ENCODE measurements around the gene RNGTT. TPM values are rescaled to one million over a fixed set of nuclear protein-coding genes. Genes with fewer than 3 reads are reported as not detected.

The RNGTT gene
- total RNA-seq, 1 donor from 2014 or later = 18.2 TPM

DNA sequence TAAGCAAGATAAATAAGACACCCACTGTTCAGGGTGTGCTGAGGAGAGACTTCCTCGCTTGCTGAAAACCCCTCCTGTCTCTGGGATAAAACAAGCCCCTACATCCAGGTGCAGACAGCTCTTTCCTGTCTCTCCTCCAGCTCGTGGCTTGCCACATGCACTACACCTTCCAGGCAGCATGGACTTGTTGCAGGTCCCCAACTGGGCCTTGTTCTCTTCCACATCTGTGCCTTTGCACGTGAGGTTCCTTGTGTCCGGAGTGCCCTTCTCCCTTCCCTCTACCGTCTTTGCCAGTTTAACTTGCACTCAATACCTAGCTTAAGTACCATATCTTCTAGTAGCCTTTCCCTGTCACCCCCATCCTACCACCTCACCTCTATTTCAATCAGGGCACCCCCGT, 397.6 kb downstream of the RNGTT start:
- intact Hi-C loops (cut with DNase I) = no loop called here
- H3K4me1 ChIP-seq = no peaks in the 10 kb centered on the region
- TF ChIP-seq POLR2A (IDR thresholded peaks at IDR 0.05) (no peak), POLR2AphosphoS5 (IDR thresholded peaks at IDR 0.05; ENCODE audit: insufficient read depth in 1 of 2, low read depth in 1 of 2) (no peak)
- TF ChIP-seq, protein P1, sequence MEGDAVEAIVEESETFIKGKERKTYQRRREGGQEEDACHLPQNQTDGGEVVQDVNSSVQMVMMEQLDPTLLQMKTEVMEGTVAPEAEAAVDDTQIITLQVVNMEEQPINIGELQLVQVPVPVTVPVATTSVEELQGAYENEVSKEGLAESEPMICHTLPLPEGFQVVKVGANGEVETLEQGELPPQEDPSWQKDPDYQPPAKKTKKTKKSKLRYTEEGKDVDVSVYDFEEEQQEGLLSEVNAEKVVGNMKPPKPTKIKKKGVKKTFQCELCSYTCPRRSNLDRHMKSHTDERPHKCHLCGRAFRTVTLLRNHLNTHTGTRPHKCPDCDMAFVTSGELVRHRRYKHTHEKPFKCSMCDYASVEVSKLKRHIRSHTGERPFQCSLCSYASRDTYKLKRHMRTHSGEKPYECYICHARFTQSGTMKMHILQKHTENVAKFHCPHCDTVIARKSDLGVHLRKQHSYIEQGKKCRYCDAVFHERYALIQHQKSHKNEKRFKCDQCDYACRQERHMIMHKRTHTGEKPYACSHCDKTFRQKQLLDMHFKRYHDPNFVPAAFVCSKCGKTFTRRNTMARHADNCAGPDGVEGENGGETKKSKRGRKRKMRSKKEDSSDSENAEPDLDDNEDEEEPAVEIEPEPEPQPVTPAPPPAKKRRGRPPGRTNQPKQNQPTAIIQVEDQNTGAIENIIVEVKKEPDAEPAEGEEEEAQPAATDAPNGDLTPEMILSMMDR (IDR thresholded peaks at IDR 0.05) = no peak
- DNase-seq (ENCODE audit: extremely low spot score in 2 of 2) = peak in 1 of 2 donors; percentile 70
- H3K27ac ChIP-seq = no peak overlapping the region
- no peaks in the 10 kb centered on the region for H3K36me3 ChIP-seq
- no peaks in the 10 kb centered on the region for H3K9me3 ChIP-seq
- no peaks in the 10 kb centered on the region for H3K27me3 ChIP-seq
- no peak overlapping the region for H3K4me3 ChIP-seq

DNA sequence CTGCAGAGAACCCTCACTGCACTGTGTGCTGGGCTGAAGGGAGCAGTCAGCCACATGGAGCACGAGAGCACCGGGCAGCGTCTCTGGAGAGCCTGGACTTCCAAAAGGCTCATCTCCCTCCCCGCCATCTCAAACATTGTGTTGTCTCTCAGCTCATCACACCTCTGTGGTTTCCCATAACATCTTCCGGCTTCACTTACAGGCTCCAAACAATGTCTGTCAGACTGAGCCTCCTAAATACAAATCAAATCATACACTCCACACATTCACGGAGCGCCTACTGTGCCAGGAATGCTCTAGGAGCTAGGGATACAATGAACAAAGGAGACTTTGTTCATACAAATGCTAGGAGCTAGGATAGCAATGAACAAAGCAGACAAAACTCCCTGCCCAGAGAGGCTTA, 398.0 kb downstream of the RNGTT start:
- Histone ChIP-seq H3K27ac (no peak overlapping the region), H3K4me3 (no peak overlapping the region), H3K4me1 (no peaks in the 10 kb centered on the region), H3K9me3 (no peaks in the 10 kb centered on the region), H3K27me3 (no peaks in the 10 kb centered on the region), H3K36me3 (no peaks in the 10 kb centered on the region)
- intact Hi-C loops (cut with DNase I) = no loop called here
- DNase-seq (ENCODE audit: extremely low spot score in 2 of 2) = peak in 1 of 2 donors; percentile 75
- TF ChIP-seq, protein P1 (IDR thresholded peaks at IDR 0.05) = no peak
- TF ChIP-seq POLR2AphosphoS5 (IDR thresholded peaks at IDR 0.05; ENCODE audit: insufficient read depth in 1 of 2, low read depth in 1 of 2) (no peak), POLR2A (IDR thresholded peaks at IDR 0.05) (no peak)

DNA sequence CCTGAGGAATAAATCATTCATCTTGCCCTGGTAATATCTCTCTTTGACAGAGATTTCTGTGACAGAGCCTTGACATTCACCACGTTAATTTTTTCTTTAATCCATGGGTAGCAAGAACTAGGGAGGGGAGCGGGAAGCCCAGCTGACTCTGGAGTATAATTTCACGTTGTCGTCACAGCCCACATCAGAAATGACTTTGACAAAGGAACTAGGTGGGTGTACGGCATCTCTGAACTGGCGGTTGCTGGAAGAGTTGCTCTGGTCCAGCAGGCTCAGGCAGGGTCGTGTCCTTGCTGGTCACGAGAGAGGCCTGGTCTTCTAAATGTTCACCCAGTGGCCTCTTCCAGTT, 400.2 kb downstream of the RNGTT start:
- no peak for DNase-seq (ENCODE audit: extremely low spot score in 2 of 2)
- no peak overlapping the region for H3K27ac ChIP-seq

DNA sequence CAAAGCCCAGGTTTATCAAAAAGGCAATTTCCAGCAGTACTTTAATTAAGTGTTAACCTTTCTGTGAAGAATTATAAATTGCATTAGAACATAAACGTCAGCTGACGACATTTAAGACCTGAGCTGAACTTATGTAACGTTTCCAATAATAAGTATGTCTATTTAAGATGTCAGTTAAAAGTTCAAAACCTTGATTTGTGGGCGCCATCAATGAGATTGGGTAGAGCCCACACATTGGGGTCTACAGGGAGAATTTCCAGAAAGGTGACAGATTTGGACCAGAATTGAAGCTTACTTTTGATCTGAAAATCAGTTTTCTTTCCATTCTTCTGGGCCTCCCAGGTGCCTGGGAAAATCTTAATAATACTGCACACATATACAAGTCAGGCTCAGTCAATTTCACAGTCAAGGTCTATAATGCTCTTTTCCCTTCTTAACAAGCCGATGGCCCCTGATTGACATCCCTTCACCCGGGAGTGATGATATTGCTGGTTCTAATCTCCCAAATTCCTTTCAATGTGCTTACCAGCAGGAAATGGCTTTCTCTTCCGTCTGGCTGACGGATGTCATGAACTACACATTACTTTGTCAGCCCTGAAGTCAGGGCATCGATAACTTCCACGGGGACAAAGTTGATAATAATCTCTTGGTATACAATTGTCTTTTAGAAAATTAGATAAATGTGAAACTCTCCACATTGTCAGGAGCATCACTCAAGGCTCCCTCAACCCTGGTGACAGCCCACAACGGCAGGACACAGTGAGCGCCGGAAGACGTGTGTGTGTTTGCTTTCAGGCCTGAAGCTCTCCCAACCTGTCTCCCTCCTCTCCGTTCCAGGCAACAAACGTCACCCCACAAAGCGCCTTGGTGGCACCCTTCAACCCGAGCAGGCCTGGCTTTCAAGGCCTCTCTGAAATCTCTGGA, 400.8 kb downstream of the RNGTT start:
- Histone ChIP-seq H3K36me3 (no peaks in the 10 kb centered on the region), H3K4me1 (no peaks in the 10 kb centered on the region), H3K27ac (no peak overlapping the region), H3K4me3 (no peak overlapping the region), H3K27me3 (no peaks in the 10 kb centered on the region), H3K9me3 (no peaks in the 10 kb centered on the region)
- intact Hi-C loops (cut with DNase I) = no loop called here
- TF ChIP-seq POLR2AphosphoS5 (IDR thresholded peaks at IDR 0.05; ENCODE audit: insufficient read depth in 1 of 2, low read depth in 1 of 2) = no peak
- TF ChIP-seq POLR2A (IDR thresholded peaks at IDR 0.05) = no peak
- TF ChIP-seq, protein P1 (IDR thresholded peaks at IDR 0.05) = no peak
- peak in 1 of 2 donors; percentile 62 for DNase-seq (ENCODE audit: extremely low spot score in 2 of 2)

More for the DNA sequence above, 400.2 kb downstream of the RNGTT start:
- no peaks in the 10 kb centered on the region for H3K4me1 ChIP-seq
- H3K4me3 ChIP-seq = no peak overlapping the region
- intact Hi-C loops (cut with DNase I) = no loop called here
- H3K9me3 ChIP-seq = no peaks in the 10 kb centered on the region
- H3K36me3 ChIP-seq = no peaks in the 10 kb centered on the region
- no peaks in the 10 kb centered on the region for H3K27me3 ChIP-seq
- no peak for TF ChIP-seq POLR2AphosphoS5 (IDR thresholded peaks at IDR 0.05; ENCODE audit: insufficient read depth in 1 of 2, low read depth in 1 of 2)
- TF ChIP-seq POLR2A (IDR thresholded peaks at IDR 0.05) = no peak
- TF ChIP-seq, protein P1 (IDR thresholded peaks at IDR 0.05) = no peak

DNA sequence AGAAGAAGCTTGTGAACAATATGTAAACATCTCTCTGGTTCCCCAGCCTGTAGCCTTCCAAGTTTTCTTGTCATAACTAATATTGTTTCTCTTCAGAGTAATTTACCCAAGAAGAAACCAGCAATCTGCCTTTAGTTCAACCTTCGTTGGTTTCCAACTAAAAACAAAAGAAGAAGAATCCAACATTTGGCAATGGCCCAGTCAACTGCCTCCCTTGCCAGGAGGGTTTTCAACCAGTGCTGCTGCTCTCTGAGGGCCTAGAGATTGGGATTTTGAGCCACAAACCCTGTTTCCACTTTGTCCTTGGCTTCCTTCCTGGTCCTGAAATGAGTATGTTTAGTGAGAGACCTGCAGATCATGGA, 401.5 kb downstream of the RNGTT start:
- Histone ChIP-seq H3K36me3 (no peaks in the 10 kb centered on the region), H3K4me3 (no peak overlapping the region), H3K4me1 (no peaks in the 10 kb centered on the region), H3K9me3 (no peaks in the 10 kb centered on the region), H3K27me3 (no peaks in the 10 kb centered on the region), H3K27ac (no peak overlapping the region)
- intact Hi-C loops (cut with DNase I) = no loop called here
- TF ChIP-seq POLR2A (IDR thresholded peaks at IDR 0.05) (no peak), POLR2AphosphoS5 (IDR thresholded peaks at IDR 0.05; ENCODE audit: insufficient read depth in 1 of 2, low read depth in 1 of 2) (no peak)
- TF ChIP-seq, protein P1 (IDR thresholded peaks at IDR 0.05) = no peak
- DNase-seq (ENCODE audit: extremely low spot score in 2 of 2) = peak in 1 of 2 donors; percentile 25

Data from vagina (tissue), 2 donors.